Placental epithelial cell (primary cell): Measurements from ENCODE around the gene VPS37B. TPM values are rescaled to one million over a fixed set of nuclear protein-coding genes. Genes with fewer than 3 reads are reported as not detected.

Experiments used
- total RNA-seq: library from RNA; depleted of rRNA; stranded (reverse); fragments of >200 nt; gene quantifications from 2 replicates; pipeline ENCODE4 v1.2.3, GENCODE V29; 2012

Gene VPS37B
- 35.7 and 42.5 TPM in 2 replicates for total RNA-seq

GRCh38 chr12:122895704-122896636 is at the start of gene VPS37B:
Gene VPS37B, minus strand, starts transcription at chr12:122896124. Its CDS starts 62 bp downstream, at chr12:122896062.

GRCh38 chr12:122834921-122835749 is 60.8 kb downstream of the VPS37B start, which contains the start of gene HIP1R:
Gene HIP1R, plus strand, starts transcription at chr12:122835457. Its CDS starts 94 bp downstream, at chr12:122835551.

Other genes with a start within 250 kb of the VPS37B start
- gene HCAR2, start 192.8 kb downstream of the VPS37B start, total RNA-seq: 0.39 and 0.54 TPM in 2 replicates
- not detected in 2 replicates for gene HCAR3, start 179.3 kb downstream of the VPS37B start, total RNA-seq
- under 0.01 and 0.11 TPM in 2 replicates for gene HCAR1, start 165.3 kb downstream of the VPS37B start, total RNA-seq
- 26.3 and 47.2 TPM in 2 replicates for gene DENR, start 143.3 kb downstream of the VPS37B start, total RNA-seq
- gene CCDC62, start 121.6 kb downstream of the VPS37B start, total RNA-seq: 0.39 and 2.8 TPM in 2 replicates
- gene HIP1R, start 60.7 kb downstream of the VPS37B start, total RNA-seq: 34.2 and 153 TPM in 2 replicates
- 14.1 and 24.3 TPM in 2 replicates for gene ABCB9, start 70.3 kb upstream of the VPS37B start, total RNA-seq
- 7.9 and 9.7 TPM in 2 replicates for gene OGFOD2, start 79.1 kb upstream of the VPS37B start, total RNA-seq
- gene ARL6IP4, start 84.6 kb upstream of the VPS37B start, total RNA-seq: 131 and 172 TPM in 2 replicates